Measurements from ENCODE around the gene NOTCH2NLA. TPM values are rescaled to one million over a fixed set of nuclear protein-coding genes. Genes with fewer than 3 reads are reported as not detected.
"Not testable (repeated sequence)": the region's sequence is repeated elsewhere in the genome, so short reads cannot be mapped to it uniquely, and the experiment has no call there.

NOTCH2NLA gene
- 10 to 100 TPM; 38.0 to 68.3 (median 50.1) TPM for polyA plus RNA-seq (ENCODE audit: insufficient read length in 4 of 4)

GRCh38 chr1:146228710-146229477, at the start of gene NOTCH2NLA:
NOTCH2NLA (minus strand) TSS chr1:146229021; CDS start chr1:146189337, 39,684 bp downstream.
- DNase-seq (ENCODE audit: low read depth in 4 of 4, low spot score in 2 of 4): not testable (repeated sequence)

DNA sequence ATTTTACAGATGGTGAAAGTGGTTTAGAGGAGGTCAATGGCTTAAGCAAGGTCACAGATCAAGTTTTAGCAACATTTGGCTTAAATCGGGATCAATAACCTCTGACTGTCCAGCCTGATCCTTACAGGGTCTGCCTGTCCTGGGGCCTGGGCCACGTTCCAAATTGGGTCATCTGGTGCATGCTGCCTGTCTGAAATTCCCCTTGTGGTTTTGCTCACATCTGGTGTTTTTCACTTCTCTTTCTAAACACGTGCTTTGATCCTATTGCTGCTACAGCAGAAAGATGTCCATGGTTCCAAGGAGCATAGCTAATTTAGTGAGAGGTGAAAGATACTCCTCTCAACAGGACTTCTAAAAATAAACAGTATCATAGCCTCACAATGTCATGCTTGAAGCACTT, 49.5 kb upstream of the NOTCH2NLA start:
- DNase-seq (ENCODE audit: low read depth in 4 of 4, low spot score in 2 of 4): not testable (repeated sequence)

- not testable (repeated sequence) for DNase-seq (ENCODE audit: low read depth in 4 of 4, low spot score in 2 of 4)
These were observed 48.3 kb upstream of the NOTCH2NLA start for GRCh38 chr1:146277087-146277486.

- DNase-seq (ENCODE audit: low read depth in 4 of 4, low spot score in 2 of 4): not testable (repeated sequence)
These were observed 45.3 kb upstream of the NOTCH2NLA start for GRCh38 chr1:146274083-146274482.

DNA sequence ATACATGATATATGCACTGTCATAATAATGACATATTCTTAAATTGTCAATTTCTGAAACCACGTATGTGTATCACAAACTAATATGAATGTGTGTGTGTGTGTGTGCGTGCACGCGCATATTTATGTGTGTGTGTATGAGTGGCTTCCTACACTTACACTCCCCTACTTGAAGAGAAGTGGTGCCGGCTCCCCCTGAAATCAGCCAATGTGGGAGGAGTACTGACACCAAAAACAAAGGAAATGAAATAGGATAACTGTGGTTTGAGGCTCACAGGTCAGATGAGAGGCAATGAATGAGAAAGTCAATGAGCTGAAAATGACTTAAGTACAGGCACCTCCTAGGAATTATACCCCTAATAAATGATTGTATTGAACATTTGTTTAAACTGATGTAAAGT, 44.4 kb upstream of the NOTCH2NLA start:
- not testable (repeated sequence) for DNase-seq (ENCODE audit: low read depth in 4 of 4, low spot score in 2 of 4)

DNA sequence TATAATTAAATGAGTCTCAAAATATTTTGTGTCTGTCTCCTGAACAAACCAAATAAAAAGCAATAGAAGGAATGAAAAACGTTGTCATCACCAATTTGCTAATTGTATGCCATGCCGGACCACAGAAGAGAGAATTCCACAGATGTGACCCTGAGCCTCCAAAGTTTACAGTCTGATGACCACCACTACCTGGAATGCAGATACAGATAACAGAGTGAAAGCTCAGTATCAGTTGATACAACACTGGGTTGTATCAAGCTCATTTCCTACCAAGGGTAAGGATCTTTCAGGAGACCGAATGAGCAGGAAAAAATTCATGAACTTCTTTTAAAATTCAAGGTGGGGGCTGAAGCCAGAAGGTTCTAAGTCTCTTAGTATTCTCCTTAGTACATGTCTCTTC, 43.9 kb upstream of the NOTCH2NLA start:
- not testable (repeated sequence) for DNase-seq (ENCODE audit: low read depth in 4 of 4, low spot score in 2 of 4)

DNA sequence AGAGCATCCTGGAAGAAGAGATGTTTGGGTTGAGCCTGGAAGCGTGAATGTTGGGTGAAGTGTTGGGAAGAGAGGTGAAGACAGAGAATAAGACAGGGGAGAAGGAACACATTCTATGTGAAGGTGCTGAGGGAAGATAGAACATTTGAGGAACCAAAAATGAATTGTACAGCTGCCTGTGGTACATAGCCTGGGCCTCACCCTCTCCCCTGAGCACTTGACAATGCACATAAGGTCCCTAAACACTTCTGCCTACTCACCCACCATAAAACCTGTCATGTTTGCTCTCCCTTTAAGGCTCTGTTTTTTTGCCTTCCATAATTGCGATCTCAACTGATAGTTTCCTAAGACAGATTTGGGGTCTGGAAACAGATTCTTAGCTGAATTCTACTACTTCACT, 43.2 kb upstream of the NOTCH2NLA start:
- DNase-seq (ENCODE audit: low read depth in 4 of 4, low spot score in 2 of 4): not testable (repeated sequence)

DNA sequence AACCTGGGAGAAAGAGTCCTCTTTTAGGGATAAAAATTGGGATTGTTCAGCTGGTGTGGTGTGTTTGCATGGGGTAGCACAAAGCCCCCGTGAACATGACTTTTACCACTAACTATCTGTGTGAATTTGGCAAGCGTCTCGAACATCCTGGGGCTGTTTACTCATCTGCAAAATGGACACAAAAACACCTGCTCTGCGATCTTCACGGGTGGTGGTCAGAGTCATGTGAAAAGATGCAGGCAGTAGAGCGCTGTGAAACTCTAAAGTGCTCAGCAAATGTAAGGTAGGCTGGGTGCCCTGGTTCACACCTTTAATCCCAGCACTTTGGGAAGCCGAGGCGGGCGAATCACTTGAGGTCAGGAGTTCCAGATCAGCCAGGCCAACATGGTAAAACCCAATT, 41.3 kb upstream of the NOTCH2NLA start:
- DNase-seq (ENCODE audit: low read depth in 4 of 4, low spot score in 2 of 4): not testable (repeated sequence)

- not testable (repeated sequence) for DNase-seq (ENCODE audit: low read depth in 4 of 4, low spot score in 2 of 4)
These were observed 37.4 kb upstream of the NOTCH2NLA start for GRCh38 chr1:146266179-146266748.

DNA sequence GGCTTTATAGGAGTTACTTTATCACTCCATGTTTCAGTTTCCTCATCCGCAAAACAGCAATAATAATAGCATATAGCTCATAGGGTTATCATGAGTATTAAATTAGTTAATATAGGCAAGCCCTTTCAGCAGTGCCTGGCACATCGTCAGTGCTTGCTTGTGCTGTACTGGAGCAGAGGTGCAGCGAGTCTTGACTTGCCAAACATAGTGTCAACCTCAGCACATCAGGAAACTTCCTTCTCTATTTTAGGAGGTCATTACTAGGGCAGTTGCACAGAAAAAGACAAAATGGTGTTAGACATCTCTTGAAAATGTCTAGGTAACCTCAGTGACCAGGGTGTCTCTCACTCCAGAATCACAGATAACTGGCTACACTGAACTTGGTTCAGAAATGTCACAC, 35.9 kb upstream of the NOTCH2NLA start:
- DNase-seq (ENCODE audit: low read depth in 4 of 4, low spot score in 2 of 4): not testable (repeated sequence)

DNA sequence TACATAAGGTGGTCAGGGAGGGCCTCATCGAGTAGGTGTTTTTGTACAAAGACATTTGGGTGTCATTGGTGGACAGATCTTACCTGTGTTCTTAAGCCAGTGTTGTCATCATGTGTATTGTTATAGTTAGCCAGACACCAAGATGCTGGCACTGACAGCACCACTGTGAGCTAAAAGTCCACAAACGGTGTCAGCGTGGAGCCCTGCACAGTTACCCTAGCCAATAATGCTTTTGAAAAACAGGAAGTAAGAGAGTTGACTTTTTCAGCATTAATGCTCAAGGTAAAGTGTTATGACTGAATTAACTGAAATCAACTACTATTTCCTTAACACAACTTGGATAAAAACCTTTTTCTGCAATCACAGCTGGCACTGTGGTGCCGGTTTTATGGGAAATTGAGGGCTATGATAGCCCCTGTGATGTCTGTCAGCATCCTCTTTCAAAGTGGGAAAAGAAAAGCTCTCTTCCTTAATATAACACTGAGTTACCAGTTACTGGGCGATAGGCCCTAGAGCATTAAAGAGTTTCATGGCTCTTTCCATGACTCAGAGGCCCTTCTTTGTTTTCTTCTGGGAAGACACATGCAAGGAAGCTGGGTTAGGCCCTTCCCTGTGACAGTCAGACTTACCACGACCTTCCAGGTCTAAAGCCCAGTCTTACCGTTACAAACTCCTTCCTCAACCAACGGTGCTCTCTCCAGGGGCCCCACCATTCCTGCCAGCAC, 31.3 kb upstream of the NOTCH2NLA start:
- not testable (repeated sequence) for DNase-seq (ENCODE audit: low read depth in 4 of 4, low spot score in 2 of 4)

DNA sequence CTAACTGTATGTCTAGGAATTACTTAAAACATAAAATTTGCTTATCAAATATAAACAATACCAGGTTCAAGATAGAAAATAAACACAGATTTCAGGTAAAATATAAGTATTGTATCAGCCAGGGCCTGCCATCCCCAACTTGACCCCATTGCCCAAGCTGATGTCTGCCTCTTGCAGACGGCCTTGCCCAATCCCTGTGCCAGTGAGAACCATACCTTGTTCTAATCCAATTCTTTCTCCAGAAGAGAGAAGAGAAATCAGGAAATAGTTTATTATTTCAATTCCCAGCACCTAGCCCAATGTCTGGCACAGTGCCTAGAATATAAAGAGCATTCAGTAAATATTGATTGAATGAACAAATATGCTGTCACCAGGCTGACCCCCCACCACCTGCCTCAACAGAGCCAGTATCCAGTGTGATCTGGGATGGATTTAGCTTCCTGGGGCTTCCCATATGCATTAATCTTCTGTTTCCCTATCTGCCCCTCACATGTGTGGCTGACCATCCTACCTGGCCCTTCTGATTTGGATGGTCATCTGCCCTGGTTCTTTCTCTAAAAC, 29.3 kb upstream of the NOTCH2NLA start:
- not testable (repeated sequence) for DNase-seq (ENCODE audit: low read depth in 4 of 4, low spot score in 2 of 4)

DNA sequence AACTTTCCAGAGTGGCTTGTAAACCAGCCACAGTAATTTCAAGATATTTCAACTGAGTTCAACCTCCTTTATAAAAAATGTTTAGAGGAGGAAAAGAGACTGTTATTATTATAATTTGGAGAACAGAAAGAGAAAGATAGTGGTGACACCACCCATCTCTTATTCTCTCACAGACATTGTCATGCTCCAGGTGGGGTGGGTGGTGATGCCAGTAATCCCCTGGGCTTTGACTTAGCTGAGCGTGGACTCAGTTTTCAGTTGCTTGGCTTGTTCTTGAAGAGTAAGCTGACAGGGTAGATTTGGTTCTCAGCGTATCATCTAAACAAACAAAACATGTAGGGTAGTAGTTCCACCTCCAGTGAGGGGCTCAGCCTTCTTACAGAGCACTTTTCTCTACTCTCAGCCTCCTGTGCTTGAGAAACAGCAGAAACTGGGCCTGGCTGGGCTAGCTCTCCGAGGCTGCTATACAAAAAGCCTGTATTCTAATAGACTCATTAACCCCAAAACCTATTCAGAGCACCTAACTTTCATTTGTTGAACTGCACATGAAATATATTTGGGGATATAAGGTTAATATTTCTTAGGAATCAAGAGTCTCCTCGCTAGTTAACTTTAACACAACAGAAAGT, 25.9 kb upstream of the NOTCH2NLA start:
- DNase-seq (ENCODE audit: low read depth in 4 of 4, low spot score in 2 of 4): not testable (repeated sequence)

- not testable (repeated sequence) for DNase-seq (ENCODE audit: low read depth in 4 of 4, low spot score in 2 of 4)
These were observed 24.5 kb upstream of the NOTCH2NLA start for GRCh38 chr1:146253249-146253855.

DNA sequence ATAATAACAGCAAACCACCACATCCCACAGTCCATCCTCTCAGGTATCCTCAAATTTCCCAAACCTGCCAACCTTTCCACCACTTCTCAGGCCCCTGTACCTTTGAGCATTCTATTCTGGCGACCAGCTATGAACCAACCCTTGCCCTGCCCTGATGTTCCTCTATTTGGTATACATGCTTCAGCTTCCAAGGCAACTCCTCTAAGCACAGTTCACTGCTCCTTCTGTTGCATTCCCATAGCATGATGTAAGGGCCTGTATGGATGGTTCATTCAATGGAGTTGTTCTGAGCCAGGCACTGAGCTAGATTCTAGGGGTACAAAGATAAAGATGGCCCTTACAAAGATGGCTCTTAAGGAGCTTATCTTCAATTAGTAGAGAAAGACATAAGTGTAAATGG, 22.7 kb upstream of the NOTCH2NLA start:
- DNase-seq (ENCODE audit: low read depth in 4 of 4, low spot score in 2 of 4): not testable (repeated sequence)

DNA sequence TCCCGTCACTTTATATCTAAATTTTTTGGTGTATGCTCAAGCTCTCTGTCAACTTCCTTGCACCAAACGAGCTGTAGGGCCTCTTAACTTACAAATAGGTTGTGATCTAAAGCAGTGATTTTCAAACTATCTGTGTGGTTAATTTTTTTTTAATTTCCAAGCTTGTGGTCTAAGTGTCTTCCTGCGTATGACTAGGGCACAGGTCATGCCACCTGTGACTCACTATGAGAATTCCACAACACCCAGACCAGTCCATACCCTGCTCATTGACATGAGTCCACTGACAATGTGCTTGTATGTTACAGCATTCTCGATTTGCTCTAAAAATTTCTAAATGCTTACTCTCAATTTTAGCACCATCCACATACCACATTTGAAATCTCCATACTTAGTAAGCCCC, 19.8 kb upstream of the NOTCH2NLA start:
- DNase-seq (ENCODE audit: low read depth in 4 of 4, low spot score in 2 of 4): not testable (repeated sequence)

DNA sequence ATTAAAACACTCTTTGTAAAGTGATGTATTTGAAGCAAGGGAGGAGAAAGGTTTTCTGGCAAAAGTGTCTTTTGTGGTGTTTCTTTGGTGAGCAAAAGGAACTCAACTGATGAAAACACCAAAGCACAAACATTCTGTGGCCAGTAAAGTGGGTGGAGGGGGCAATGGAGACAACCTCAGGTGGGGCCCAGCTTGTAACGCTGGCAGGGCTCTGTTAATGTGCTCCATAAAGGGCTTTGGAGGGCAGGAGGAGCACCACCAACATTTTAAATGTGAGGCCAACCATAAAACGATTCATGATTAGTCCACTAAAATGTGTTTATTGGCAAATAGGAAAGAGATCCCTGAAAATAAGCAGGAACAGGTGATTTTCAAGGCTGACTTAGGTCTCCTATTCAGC, 7.8 kb upstream of the NOTCH2NLA start:
- not testable (repeated sequence) for DNase-seq (ENCODE audit: low read depth in 4 of 4, low spot score in 2 of 4)

DNA sequence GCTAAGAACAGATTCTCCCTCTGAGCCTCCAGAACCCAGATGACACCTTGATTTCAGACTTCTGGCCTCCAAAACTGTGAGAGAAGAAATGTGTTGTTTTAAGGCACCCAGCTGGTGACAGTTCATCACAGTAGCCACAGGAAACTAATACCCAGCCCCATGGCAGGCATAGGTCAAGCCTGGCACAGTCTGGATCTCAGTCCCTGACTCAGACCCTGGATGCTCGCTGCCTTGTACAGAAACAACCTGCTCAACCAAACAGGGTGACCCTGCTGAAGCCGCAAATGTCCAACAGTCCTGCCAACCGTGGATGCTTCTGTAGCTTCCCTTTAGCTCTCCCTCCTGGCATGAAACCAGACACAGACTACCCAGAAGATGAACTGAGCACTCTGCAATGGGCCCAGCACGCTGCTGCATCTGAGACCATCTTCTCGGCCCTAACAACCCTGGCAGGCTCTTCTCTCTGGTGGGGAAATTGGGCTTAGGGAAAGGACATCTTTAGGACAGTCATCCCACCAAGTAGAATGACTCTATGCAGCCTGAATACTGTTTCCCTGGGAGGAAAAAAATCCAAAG, 7.3 kb upstream of the NOTCH2NLA start:
- not testable (repeated sequence) for DNase-seq (ENCODE audit: low read depth in 4 of 4, low spot score in 2 of 4)

- not testable (repeated sequence) for DNase-seq (ENCODE audit: low read depth in 4 of 4, low spot score in 2 of 4)
These were observed 608 bp downstream of the NOTCH2NLA start for GRCh38 chr1:146228144-146228682.
